ENCODE results near the gene ZNF808.

DNA sequence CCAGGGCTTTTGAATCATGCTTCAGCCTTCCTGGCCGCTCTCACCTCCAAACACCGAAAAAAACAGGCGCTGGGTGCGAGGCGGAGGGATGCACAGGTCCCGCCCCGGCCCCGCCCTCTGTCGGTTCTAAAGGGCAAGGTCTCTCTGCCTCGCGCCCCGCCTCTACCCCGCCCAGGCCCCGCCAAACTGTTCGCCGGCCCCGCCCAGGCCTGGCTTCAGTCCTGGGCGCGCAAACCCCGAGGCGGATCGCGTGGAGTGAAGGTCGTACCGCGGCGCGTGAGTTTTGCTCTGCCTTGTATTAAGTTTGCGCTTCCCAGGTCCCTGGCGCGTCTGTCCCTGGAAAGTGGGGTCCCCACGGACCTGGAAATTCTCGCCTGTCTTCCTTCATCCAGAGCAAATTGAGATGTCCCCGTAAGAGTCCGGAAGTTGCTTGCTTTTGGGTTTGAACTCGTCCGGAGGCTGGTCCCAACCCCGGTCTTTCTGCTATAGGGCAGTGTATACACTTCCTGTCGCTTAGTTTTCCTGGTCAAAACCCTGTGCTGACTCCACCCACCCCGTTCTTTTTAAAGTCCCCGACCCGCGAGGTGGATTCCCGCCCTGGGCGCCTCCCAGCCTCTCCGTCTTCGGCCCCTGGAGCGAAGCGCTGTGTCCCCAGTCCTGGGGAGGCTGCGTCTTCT lies 8.4 kb downstream of the ZNF808 start:
- TF ChIP-seq ZNF146 (tag by site-specific recombination; IDR thresholded peaks at IDR 0.05) (no peak), ZNF24 (tag by site-specific recombination; IDR thresholded peaks at IDR 0.05) (no peak), SETDB1 (IDR thresholded peaks at IDR 0.05; ENCODE audit: insufficient read length, low read length) (no peak), ZEB2 (tag by site-specific recombination; IDR thresholded peaks at IDR 0.05) (no peak), ZBTB8A (tag by site-specific recombination; IDR thresholded peaks at IDR 0.05) (no peak)
- TF ChIP-seq, protein P1, sequence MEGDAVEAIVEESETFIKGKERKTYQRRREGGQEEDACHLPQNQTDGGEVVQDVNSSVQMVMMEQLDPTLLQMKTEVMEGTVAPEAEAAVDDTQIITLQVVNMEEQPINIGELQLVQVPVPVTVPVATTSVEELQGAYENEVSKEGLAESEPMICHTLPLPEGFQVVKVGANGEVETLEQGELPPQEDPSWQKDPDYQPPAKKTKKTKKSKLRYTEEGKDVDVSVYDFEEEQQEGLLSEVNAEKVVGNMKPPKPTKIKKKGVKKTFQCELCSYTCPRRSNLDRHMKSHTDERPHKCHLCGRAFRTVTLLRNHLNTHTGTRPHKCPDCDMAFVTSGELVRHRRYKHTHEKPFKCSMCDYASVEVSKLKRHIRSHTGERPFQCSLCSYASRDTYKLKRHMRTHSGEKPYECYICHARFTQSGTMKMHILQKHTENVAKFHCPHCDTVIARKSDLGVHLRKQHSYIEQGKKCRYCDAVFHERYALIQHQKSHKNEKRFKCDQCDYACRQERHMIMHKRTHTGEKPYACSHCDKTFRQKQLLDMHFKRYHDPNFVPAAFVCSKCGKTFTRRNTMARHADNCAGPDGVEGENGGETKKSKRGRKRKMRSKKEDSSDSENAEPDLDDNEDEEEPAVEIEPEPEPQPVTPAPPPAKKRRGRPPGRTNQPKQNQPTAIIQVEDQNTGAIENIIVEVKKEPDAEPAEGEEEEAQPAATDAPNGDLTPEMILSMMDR (tag by site-specific recombination; IDR thresholded peaks at IDR 0.05) = no peak
- TF ChIP-seq, protein P2, sequence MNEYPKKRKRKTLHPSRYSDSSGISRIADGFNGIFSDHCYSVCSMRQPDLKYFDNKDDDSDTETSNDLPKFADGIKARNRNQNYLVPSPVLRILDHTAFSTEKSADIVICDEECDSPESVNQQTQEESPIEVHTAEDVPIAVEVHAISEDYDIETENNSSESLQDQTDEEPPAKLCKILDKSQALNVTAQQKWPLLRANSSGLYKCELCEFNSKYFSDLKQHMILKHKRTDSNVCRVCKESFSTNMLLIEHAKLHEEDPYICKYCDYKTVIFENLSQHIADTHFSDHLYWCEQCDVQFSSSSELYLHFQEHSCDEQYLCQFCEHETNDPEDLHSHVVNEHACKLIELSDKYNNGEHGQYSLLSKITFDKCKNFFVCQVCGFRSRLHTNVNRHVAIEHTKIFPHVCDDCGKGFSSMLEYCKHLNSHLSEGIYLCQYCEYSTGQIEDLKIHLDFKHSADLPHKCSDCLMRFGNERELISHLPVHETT (tag by site-specific recombination; IDR thresholded peaks at IDR 0.05) = no peak
- TF ChIP-seq, protein P3, sequence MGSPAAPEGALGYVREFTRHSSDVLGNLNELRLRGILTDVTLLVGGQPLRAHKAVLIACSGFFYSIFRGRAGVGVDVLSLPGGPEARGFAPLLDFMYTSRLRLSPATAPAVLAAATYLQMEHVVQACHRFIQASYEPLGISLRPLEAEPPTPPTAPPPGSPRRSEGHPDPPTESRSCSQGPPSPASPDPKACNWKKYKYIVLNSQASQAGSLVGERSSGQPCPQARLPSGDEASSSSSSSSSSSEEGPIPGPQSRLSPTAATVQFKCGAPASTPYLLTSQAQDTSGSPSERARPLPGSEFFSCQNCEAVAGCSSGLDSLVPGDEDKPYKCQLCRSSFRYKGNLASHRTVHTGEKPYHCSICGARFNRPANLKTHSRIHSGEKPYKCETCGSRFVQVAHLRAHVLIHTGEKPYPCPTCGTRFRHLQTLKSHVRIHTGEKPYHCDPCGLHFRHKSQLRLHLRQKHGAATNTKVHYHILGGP (tag by site-specific recombination; IDR thresholded peaks at IDR 0.05) = no peak

All from HEK293 (cell line).